ENCODE results near the gene LY86.
"Not testable (repeated sequence)": the region's sequence is repeated elsewhere in the genome, so short reads cannot be mapped to it uniquely, and the experiment has no call there.

Gene LY86

DNA sequence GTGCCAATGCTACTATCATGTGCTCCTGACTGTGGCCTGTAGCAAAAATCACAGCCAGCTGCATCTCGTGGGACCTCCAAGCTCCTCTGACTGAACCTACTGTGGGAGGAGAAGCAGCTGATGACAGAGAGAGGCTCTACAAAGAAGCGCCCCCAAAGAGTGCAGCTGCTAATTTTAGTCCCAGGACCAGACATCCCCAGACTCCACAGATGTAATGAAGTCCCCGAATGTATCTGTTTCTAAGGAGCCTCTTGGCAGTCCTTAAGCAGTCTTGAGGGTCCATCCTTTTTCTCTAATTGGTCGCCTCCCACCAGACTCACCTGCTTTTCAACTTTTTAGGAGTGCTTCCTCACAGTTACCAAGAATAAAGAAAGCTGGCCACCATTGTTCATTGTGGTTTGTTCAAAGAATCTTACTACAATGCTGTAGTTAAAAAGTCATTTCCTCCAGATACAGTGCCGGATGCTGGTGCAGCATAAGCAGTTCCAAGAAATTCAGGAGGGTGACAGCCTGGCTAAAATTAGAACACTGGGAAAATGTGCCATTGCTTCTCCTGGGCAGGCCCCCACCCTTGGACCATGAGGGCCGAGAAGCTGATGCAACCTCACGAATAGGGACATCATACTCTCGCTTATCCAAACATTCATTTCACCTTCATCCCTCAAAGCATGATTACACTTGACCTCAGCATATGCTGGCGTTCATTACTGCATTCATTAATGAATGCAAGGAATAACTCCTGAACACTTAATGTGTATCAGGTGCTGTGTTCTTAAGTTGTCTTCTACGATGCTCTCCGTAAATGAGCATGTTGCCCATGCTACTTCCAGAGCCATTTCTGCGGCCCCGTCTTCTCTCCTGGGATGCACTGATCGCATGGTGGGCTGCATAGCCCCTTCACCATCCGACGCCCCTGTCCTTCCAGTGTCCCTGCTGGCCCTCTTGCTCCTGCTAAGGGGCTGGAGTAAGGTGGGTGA lies 66.4 kb downstream of the LY86 start:
- DNase-seq, result no peak

DNA sequence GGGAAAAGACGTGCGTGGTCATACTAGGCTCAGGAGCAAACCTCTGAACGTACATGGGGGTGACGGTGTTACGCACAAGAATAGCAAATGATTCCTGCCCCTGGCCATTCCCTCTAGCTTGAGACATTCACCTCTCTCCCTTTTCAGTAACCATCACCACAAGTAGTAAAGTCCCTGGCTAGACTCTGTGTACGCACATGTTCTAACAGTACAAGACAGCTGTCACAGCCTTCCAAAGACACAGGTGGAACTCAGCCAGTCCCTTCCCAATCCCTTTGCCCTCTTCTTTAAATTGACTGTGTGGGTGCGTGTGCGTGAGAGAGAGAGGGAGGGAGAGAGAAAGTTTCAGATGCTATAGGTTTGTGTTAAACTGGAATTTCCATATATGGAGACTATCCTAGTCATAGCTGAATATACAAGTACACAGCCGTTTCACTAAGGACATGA lies 67.3 kb downstream of the LY86 start:
- no peak for DNase-seq

DNA sequence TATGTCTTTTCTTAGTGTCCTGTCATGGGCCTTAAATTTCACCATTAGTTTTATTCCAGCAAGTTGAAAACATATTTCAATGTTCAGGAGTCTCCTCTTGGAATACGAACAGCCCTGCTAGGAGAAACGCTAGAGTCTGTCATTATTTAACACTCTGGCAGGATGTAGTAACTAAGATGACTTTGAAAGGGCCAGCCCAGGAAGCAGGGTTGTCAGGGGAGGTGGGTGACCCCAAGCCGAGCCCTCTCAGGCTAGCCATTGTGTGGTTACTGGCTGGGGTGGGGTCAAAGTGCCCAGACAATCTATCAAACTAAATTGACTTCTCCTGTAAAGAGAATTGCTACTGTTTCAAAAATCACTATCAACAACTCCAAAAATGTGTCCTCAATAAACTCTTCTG lies 67.8 kb downstream of the LY86 start:
- DNase-seq, result no peak

DNA sequence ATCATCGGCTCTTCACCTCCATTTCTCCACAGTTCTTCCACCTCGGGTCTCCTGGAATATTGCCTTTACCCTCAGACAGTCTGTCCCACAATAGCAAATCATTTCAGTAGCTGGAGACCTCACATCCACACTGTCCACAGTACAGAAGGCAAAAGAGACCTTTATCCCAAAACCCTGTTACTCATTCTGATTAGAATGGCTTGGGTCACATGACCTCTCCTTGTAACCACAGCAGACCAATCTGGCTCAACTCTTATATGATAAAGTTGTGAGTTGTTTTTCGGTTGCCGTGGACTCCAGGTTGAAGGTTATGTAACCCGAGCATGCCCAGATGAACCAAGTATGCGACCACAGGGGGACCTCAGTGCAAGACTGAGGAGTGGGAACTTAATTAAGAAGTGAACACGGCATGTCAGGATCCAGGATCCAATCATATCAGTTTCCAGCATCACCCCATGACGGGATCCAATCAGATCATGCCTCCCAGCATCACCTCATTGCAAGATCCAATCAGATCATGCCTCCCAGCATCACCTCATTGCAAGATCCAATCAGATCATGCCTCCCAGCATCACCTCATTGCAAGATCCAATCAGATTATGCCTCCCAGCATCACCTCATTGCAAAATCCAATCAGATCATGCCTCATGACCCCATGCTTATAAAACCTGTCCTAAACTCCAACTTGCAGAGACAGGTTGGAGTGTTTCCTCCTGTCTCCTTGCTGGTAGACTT lies 68.7 kb downstream of the LY86 start:
- peak; percentile 9 for DNase-seq

DNA sequence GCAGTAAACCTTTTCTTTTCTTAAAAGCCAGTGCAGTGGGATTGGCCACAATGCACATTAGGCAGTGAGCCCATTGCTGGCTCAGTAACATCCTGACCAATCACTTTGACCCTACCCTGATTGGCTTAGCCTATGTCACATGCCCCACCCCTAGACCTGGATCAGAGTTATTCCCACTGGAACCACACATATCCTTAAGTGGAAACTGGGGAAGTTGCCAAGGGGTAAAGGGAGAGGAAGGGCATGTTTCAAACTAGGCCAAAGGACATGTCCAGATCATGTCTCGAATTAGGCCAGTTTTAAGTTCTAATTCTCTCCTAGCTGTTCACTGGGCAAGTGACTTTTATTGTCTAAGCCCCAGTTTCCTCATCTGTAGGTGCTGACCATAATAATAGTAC lies 69.3 kb downstream of the LY86 start:
- DNase-seq, result no peak

DNA sequence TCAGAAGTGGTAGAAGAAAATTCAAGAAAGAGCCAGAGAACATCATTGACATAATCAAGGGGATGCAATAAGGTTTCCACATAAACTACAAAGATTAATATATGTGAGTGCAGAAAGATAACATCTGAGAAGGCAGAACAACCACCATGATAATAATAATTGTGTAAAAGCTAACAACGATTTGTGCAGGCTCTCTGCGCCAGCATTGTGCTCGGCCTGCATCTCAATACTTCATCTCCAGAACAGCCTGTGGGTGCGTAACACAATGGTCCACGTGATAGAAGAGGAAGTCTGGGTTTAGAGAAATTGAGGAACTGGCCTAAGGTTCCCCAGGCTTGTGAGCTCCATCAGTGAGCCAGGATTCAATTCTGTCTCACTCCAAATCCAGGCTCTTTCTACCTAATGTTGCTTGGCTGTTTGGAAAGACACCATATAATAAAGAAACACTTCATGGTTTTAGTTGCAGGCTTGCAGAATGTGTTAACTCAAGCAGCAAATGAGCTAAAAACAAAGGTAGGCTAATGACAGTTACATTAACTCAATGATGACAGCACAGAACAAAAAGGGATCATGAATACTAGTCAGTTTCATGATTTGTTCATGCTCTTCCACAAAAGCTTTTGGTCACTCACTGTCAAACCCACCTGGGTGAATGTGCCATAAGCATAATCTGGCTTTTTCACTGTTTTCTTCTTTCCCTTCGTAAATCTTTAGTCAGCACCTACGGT lies 71.2 kb downstream of the LY86 start:
- DNase-seq, result no peak

DNA sequence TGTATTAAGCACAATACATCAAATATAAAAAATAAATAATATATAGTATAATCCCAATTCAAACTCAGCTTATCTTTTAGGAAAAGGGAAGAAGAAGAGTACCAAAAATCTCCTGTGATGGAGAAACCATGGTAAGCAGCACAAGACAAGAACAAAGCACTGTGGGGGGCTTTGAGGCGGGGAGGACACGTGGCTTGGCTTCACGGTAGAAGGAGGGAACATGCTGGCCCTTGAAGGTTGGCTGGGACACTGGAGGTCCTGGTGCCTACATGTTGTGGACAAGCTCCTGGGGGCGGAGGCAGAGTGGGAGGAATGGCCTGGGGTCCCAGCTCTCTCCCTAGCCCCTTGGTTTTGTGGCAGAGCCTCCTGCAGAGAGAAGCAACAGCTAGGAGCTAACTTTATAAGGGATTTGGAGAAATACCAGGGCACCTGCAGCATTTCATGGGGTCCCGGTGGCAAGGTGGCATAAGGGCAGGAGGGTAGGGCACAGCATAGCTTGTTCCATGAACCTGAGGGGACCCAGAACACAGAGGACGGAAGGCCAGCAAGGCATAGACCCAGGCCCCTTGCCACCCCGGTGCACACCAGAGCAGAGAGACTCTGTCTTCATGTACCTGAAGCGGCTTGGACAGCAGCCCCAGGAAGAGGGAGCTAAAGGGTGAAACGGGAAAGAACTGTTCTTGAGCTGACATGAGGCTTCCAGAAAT lies 72.0 kb downstream of the LY86 start:
- no peak for DNase-seq

DNA sequence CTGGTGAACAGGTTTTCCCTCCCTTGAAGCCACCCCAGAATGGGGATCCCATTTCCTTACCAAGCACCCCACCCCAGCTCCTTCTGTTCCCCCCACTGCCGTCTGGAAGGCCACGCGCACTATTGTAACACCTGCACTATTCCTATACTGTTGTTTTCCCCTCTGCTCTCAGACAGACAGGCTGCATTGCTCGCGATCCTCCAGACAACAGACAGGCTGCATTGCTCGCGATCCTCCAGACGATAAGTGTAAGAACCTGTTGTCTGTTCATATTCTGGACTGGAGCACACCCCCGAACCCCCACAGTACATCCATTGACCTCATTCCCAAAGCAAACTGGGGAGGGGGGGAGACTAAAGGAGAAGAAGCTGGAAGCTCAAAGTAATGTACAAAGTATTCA lies 72.7 kb downstream of the LY86 start:
- DNase-seq, result no peak

DNA sequence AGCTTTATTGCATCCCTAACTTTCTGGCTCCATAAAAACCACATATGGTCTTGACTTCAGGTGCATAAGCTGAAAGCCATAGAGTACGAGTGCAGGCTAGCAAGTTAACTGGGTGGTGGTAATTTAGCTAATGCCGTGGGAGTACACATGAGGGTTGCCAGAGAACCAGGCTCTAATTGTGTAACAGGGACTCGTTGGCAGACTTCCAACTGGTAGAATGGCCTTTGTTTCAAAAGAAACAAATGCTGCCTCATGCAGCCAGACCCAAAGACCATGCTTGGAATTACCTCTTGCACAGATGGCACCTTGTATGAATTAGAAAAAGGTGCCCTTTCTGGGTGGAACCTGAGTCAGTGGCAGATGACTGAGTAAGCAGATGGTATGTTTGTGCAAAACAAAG lies 73.2 kb downstream of the LY86 start:
- peak; percentile 79 for DNase-seq

DNA sequence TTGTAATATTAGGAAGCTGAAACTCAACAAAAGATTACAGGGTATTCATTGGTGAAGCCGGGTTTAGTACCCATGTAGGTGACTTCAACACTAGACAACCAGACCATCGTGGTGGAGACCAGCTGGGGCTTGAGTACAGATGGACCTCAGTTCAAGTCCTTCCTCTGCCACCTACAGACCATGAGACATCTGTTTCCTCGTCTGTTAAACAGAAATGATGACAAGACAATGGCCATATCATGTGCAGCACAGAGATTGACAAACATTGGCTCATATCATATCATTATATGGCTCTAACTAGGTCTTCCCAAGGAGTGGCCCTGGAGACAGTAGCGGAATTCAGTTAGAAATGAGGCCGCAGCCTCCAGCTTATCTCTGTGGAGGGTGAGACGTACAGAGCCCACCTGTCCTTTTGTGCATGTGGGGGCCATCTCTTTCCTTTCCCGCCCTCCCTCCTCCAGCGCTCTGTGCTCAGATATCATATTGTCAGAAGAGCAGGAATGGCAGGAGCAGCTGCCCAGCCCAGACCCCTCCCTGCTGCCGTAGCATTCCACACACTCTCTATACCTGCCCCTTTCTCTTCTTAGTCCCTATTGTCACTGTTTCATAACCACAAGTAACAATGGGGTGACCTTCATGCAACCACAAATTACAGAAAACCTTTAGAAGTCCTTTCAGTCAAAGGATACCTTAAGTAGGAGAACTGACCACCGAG lies 75.1 kb downstream of the LY86 start:
- no peak for DNase-seq

DNA sequence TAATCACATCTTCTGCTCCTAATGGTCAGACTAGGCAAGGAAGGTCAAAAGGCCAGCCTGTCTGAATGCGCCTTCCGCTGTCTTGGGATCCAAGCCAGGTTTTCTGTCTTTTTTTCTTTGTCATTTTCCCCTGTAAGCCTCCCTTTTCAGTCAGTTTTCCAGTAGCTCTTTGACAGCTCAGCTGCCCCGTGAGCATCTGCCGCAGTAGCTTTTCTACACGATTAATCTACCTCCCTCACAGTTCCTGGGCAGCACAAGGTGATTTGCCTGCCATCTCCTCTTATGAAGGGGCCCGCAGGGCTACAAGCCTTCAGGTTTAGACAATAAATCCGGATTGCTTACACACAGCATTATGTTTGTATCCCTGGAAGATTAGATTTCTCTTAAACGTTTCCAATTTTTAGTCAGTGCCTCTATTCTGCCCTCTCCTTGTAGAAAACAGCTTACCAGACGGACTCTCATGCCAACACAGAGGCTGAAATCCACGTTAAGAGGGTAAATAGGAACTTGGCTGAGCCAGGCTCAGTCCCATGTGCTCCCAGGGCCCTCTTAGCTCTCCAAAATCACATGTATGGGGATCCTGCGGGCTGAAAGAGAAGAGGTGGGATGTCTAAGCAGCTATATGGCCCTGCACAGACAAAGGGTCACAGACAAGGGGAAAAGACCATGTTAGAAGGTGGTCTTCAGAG lies 77.2 kb downstream of the LY86 start:
- peak; percentile 85 for DNase-seq

DNA sequence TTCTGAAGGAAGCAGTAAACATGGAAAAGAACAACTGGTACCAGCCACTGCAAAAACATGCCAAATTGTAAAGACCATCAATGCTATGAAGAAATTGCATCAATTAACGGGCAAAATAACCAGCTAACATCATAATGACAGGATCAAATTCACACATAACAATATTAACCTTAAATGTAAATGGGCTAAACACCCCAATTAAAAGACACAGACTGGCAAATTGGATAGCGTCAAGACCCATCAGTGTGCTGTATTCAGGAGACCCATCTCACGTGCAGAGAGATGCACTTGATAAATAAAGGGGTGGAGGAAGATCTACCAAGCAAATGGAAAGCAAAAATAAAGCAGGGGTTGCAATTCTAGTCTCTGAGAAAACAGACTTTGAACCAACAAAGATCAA lies 81.6 kb downstream of the LY86 start:
- DNase-seq, result not testable (repeated sequence)

DNA sequence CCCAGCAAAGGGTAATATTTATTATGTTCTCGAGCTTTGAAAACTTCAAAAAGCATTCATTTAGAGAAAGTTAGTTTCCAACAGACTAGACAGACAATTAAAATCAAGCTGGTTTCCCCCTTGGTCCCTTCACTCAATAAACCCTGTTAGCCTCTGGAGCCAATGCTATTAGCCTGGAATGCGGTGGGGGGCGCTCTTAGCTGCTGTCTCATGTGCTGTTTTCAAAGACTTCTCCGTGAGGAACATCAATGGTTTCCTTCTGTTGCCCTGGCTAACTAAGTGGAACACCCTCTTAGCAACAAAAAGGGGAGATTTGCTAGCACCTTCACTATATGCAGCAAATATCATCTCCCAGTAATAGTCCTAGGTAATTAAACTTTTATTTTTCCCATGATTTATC lies 86.4 kb downstream of the LY86 start:
- peak; percentile 46 for DNase-seq

DNA sequence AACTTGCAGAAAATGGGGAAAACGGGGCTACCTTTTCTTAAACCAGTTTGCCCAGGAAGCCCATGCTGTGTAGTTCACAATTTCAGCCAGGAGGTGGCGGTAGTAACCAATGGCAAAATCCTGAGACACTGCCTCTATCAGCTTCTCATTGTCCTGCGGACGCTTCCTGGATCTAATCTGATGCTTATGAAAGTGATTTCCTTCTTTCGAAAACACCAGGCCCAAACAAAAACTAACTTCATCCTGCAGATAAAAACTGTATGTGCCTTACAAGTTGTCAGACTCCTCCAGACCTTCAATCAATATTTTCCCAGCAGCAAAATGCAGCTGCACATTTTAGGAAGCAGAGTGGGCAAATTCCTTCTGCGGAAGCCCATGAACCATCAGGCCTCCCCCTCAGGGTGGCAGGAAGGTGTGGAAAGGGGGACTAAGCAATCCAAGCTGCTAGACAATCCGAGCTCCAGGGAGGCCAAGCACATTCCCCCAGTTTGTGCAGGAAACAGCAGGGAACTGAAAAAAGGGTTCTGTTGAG lies 88.5 kb downstream of the LY86 start:
- peak; percentile 83 for DNase-seq

DNA sequence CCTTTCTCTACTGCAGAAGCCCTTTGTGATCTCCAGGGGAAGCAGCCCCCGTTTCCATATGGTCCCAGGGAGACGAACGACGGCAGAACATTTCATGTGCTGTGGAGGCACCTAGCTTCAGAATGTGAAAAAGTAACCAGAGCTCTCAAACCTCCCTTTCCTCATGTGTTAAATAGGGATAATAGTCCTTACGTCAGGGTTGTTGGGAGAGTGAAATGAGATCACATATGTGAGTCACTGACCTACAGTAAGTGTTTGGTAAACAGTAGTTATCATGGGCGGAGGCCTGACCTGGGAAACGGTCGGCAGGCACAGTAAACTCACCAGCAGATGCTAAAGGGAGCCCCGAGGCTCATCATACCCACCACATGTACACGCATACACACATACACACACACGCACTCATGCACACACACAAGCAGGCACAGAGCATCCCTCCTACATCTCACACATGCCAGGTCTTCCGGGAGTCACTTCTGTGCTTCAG lies 89.7 kb downstream of the LY86 start:
- DNase-seq, result no peak

DNA sequence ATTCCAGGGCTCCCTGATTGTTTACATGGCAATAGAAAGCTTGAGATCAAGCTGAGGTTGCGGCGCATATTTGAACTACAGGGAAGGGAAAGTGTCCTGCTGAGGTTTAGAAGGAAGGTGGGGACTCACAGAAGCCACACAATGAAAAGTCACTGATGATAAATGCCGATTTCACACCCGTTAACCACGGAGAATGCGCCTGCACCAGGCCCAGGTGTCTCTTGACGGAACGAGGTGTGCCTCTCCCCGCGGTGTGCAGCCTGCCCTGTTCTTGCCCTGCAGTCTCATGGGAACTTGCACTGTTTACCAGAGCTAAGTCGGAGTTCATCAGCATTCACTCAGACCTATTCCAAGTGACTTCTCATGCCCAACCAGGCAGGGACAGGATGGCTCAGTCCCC lies 90.3 kb downstream of the LY86 start:
- DNase-seq, result no peak

DNA sequence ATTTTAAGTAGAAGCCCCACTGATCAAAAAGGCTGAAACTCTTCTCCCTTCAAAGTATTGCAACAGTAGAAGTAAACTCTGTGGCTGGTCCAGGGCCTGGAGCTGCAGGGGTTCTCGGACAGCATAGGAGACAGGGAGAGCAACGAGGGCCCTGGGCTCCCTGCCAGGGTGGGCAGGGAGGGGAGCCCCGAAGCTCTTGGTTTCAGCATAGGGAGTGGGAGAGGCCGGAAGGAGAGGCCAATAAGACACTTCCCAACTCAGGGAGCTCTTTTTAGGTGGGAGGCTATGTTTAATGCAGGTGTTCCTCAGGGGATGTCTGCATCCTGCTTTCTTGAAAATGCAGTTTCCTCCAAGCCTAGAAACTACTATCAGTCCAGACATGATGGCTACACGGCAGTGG lies 91.1 kb downstream of the LY86 start:
- no peak for DNase-seq

DNA sequence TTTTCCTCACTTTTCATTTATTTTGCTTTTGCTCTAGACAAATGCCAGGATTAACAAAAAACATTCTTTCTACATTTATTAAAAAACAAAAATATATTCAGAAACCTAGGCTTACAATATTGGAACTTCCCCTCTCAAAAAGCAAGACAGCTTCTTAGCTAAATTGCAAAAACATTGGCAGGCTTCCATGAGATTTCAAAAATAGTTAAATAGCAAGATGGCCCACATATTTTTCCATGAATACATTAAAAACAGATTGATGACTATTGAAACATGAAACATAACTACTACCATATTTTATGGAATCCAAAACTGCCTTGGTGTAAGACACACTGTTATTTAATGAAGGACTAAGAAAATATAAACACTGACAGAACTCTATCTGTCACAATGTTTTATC lies 92.0 kb downstream of the LY86 start:
- no peak for DNase-seq

DNA sequence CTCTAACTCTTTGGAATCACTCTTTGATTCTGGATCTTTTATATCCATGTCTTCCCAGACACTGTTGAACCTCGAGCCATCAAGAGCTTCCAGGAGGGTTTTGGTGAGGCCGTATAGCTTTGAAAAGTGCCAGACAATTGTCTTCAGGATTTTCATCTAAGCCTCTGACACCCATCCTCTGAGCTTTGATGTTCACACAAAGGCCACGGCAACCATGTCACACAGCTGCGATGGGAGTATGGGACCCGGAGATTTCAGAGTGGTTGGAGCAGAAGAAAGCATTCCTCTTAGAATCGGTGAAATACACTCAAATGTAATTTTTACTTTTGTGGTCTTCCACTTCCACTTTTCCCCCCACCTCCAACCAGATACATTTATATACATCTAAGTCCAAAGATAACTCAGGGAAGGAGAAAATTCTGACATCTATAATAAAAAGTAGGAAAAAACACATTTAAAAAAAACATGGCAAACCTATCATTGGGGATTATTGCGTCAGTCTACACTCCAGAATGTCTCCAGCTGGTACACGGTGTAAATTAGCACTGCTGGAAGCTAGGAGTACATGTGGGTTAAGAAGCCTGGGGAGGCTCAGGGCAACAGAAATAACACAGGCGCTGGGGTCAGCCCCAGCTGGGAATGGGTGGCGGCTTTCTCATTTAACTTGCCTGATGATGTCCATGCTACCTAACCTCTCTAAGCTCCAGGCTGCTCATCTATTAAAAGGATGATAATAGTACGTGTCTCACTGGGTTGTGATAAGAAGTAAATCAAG lies 92.7 kb downstream of the LY86 start:
- DNase-seq, result no peak

DNA sequence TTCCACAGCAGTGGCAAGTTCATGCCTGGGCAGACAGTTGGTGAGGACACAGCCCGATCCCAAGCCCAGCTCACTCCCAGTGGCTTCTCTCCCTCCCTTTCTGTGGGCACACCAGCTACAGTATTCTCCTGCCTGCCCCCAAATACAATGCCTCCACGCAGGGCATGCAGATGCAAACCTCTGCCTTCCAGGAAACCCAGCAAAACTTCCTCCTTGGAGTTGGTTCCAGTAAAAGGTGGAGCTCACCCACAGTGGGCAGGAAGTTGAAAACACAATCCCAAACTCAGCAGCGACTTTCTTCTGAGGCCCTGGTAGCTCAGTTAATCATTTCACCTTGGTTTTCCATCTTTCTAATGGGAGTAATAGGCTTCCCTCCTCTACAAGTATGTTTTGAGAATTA lies 93.7 kb downstream of the LY86 start:
- no peak for DNase-seq
